ENCODE data around the gene NEK7. TPM values are rescaled to one million over a fixed set of nuclear protein-coding genes. Genes with fewer than 3 reads are reported as not detected.
A peak's percentile ranks its signal among the peaks of the same experiment; 100 is the strongest.

NEK7 gene
- total and polyA plus RNA-seq, 2 experiments from 2014 or later, result 700 to 1,186 TPM

DNA sequence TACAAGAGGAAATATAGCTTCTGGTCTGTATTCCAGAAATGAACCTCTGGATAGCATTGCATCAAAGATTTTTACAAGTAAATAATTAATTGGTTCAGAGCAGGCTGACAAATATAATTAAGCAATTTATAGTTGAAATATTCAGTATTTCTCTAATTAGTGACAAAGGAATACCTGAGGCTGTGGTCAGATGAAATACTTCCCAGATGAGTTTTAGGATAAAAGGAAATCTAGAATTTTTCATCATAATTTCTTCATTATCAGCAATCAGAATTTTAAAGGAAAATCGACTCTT, 112.8 kb downstream of the NEK7 start:
- in situ Hi-C loops (cut with MboI), result no loop called here
- H3K9me3 ChIP-seq (ENCODE audit: low read depth), result no peaks in the 10 kb centered on the region
- H3K9ac ChIP-seq, result no peak overlapping the region

DNA sequence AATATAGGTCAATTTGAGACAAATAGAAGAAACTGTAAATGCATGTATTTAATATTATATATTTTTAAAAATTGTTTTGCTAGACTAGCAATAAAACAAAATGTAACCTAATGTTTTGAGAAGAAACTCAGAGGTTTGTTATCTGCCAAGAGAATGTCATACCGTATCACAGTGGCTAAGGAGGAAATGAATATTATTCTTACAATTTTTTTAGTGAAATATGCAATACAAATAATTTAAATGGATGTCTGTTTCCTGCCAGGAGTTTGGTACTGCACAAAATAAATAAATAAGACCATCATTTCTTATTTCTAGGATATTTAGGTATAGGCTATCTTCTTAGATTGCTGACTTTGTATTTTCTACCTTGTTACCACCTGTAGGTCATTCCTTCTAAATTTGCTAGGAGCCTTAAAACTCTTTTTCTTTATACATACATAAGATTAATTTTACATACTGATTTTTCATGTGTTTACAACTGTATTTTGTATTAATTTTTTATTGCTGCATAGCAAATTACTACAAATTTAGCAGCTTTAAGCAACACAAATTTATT, 113.6 kb downstream of the NEK7 start:
- no peak overlapping the region for H3K4me3 ChIP-seq
- H3F3A ChIP-seq (ENCODE audit: insufficient read depth), result peaks cover 88% of the 10 kb centered on the region
- H3K9me2 ChIP-seq (ENCODE audit: insufficient read depth), result no peaks in the 10 kb centered on the region
- WGBS, 2 experiments (ENCODE audit: low coverage in 1 of 2, low lambda C conversion rate in 2 of 2, missing lambda C conversion rate in 2 of 2), result 81 to 89% methylated on average over 1 of the region's 1 CpG
- peak overlapping the region; percentile 23 for H3K4me2 ChIP-seq (ENCODE audit: unreplicated experiment)
- no peaks in the 10 kb centered on the region for H4K20me1 ChIP-seq (ENCODE audit: insufficient read depth)
- in situ Hi-C loops (cut with MboI), result no loop called here
- H3K36me3 ChIP-seq (ENCODE audit: low read depth), result peaks cover 52% of the 10 kb centered on the region
- TF ChIP-seq EZH2 (IDR thresholded peaks at IDR 0.05; ENCODE audit: insufficient read depth, poor library complexity, severe bottlenecking) (no peak), EZH2phosphoT487 (IDR thresholded peaks at IDR 0.05; ENCODE audit: insufficient read depth, low read depth) (no peak)
- no peak for DNase-seq
- H3K9ac ChIP-seq, result no peak overlapping the region
- peaks cover 84% of the 10 kb centered on the region for H3K4me1 ChIP-seq (ENCODE audit: insufficient read depth)
- peaks cover 99% of the 10 kb centered on the region for H3K79me2 ChIP-seq (ENCODE audit: insufficient read depth)
- H3K27ac ChIP-seq, result peak overlapping the region; percentile 44
- H3K27me3 ChIP-seq (replicated peaks; ENCODE audit: insufficient read depth), result no peaks in the 10 kb centered on the region
- no peaks in the 10 kb centered on the region for H3K9me3 ChIP-seq (ENCODE audit: low read depth)
- no peak overlapping the region for H2AFZ ChIP-seq

More for the DNA sequence above, 112.8 kb downstream of the NEK7 start:
- Histone ChIP-seq H3K36me3 (ENCODE audit: low read depth) (peaks cover 53% of the 10 kb centered on the region), H3K27ac (peak overlapping the region; percentile 44), H3F3A (ENCODE audit: insufficient read depth) (peaks cover 90% of the 10 kb centered on the region), H3K9me2 (ENCODE audit: insufficient read depth) (no peaks in the 10 kb centered on the region), H2AFZ (no peak overlapping the region), H3K27me3 (replicated peaks; ENCODE audit: insufficient read depth) (no peaks in the 10 kb centered on the region), H3K4me1 (ENCODE audit: insufficient read depth) (peaks cover 84% of the 10 kb centered on the region), H4K20me1 (ENCODE audit: insufficient read depth) (no peaks in the 10 kb centered on the region), H3K4me2 (ENCODE audit: unreplicated experiment) (peak overlapping the region; percentile 23), H3K79me2 (ENCODE audit: insufficient read depth) (peaks cover 99% of the 10 kb centered on the region), H3K4me3 (no peak overlapping the region)
- WGBS, 2 experiments (ENCODE audit: low coverage in 1 of 2, low lambda C conversion rate in 2 of 2, missing lambda C conversion rate in 2 of 2), result 6 to 12% methylated on average over 1 of the region's 1 CpG
- DNase-seq, result no peak
- TF ChIP-seq EZH2phosphoT487 (IDR thresholded peaks at IDR 0.05; ENCODE audit: insufficient read depth, low read depth) (no peak), EZH2 (IDR thresholded peaks at IDR 0.05; ENCODE audit: insufficient read depth, poor library complexity, severe bottlenecking) (no peak)

DNA sequence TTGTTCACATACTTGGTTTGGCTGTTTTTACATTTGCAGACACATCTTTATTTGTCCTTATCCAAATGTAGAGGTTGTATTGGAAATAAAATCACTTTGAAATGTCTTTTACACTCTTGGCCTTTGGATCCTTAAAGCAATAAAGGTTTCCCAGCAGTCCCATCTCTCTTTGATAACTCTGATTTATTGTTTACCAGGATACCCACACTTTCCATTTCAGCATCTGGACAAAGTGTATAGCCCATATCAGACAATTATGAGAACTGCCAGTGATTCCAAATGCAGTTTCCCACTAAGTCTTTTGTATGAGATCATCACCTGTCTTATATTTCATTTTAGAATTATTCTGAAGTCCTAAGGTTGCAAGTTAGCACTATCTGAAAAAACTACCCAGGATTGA, 114.7 kb downstream of the NEK7 start:
- peaks cover 99% of the 10 kb centered on the region for H3K79me2 ChIP-seq (ENCODE audit: insufficient read depth)

DNA sequence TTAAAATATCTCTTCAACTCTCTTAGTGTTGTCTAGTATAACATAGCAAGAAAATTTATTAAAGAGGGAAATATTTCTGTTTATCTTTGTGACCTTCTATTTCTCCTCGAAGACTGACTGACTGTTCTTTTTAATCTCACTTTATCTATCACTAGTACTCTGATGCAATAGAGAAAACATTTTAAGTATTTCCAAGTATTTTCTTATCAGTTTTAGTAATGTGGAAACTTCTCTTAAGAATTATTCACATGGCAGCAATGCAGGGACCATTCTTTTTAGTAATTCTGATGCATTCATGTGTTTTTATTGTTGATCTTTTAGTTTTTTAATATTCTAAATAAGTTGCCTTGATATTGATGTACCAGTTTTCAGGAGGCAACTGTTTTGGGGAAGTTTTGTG, 115.7 kb downstream of the NEK7 start:
- H2AFZ ChIP-seq, result no peak overlapping the region
- in situ Hi-C loops (cut with MboI), result no loop called here
- H3F3A ChIP-seq (ENCODE audit: insufficient read depth), result peaks cover 83% of the 10 kb centered on the region
- 8 to 9% methylated on average over 1 of the region's 1 CpG for WGBS, 2 experiments (ENCODE audit: low coverage in 1 of 2, low lambda C conversion rate in 2 of 2, missing lambda C conversion rate in 2 of 2)
- H3K4me2 ChIP-seq (ENCODE audit: unreplicated experiment), result peak overlapping the region; percentile 59
- TF ChIP-seq EZH2 (IDR thresholded peaks at IDR 0.05; ENCODE audit: insufficient read depth, poor library complexity, severe bottlenecking) (no peak), EZH2phosphoT487 (IDR thresholded peaks at IDR 0.05; ENCODE audit: insufficient read depth, low read depth) (no peak)
- no peaks in the 10 kb centered on the region for H3K9me3 ChIP-seq (ENCODE audit: low read depth)
- H3K4me3 ChIP-seq, result no peak overlapping the region
- peak overlapping the region; percentile 26 for H3K27ac ChIP-seq
- H3K4me1 ChIP-seq (ENCODE audit: insufficient read depth), result peaks cover 96% of the 10 kb centered on the region
- peaks cover 51% of the 10 kb centered on the region for H3K36me3 ChIP-seq (ENCODE audit: low read depth)
- no peak overlapping the region for H3K9ac ChIP-seq
- no peaks in the 10 kb centered on the region for H3K9me2 ChIP-seq (ENCODE audit: insufficient read depth)
- DNase-seq, result peak; percentile 40
- no peaks in the 10 kb centered on the region for H4K20me1 ChIP-seq (ENCODE audit: insufficient read depth)
- peaks cover 99% of the 10 kb centered on the region for H3K79me2 ChIP-seq (ENCODE audit: insufficient read depth)
- H3K27me3 ChIP-seq (replicated peaks; ENCODE audit: insufficient read depth), result no peaks in the 10 kb centered on the region

More for the DNA sequence above, 114.7 kb downstream of the NEK7 start:
- H4K20me1 ChIP-seq (ENCODE audit: insufficient read depth), result no peaks in the 10 kb centered on the region
- no peak for DNase-seq
- H3K27me3 ChIP-seq (replicated peaks; ENCODE audit: insufficient read depth), result no peaks in the 10 kb centered on the region
- no peak overlapping the region for H2AFZ ChIP-seq
- TF ChIP-seq EZH2phosphoT487 (IDR thresholded peaks at IDR 0.05; ENCODE audit: insufficient read depth, low read depth) (no peak), EZH2 (IDR thresholded peaks at IDR 0.05; ENCODE audit: insufficient read depth, poor library complexity, severe bottlenecking) (no peak)
- H3K4me1 ChIP-seq (ENCODE audit: insufficient read depth), result peaks cover 93% of the 10 kb centered on the region
- no peaks in the 10 kb centered on the region for H3K9me2 ChIP-seq (ENCODE audit: insufficient read depth)
- H3K36me3 ChIP-seq (ENCODE audit: low read depth), result peaks cover 53% of the 10 kb centered on the region
- no peak overlapping the region for H3K4me3 ChIP-seq
- in situ Hi-C loops (cut with MboI), result no loop called here
- peak overlapping the region; percentile 44; the same call in 1 of the 2 replicates for H3K27ac ChIP-seq
- no peaks in the 10 kb centered on the region for H3K9me3 ChIP-seq (ENCODE audit: low read depth)
- peaks cover 90% of the 10 kb centered on the region for H3F3A ChIP-seq (ENCODE audit: insufficient read depth)
- H3K4me2 ChIP-seq (ENCODE audit: unreplicated experiment), result no peak overlapping the region
- H3K9ac ChIP-seq, result no peak overlapping the region

Data from GM23248 (cell line).